ENCODE measurements around the gene FBXO44.

The FBXO44 gene

GRCh38 chr1:11701551-11701961, 46.9 kb downstream of the FBXO44 start:
- no peak for DNase-seq (ENCODE audit: extremely low spot score)
- ChIA-PET POLR2A (no interaction called here), CTCF (no interaction called here)
- no peak for TF ChIP-seq CTCF (IDR thresholded peaks at IDR 0.05; ENCODE audit: control extremely low read depth, extremely low read depth, low read depth, missing control alignments)

- DNase-seq (ENCODE audit: extremely low spot score), result no peak
- POLR2A ChIA-PET, result no interaction called here
- CTCF ChIA-PET, result no interaction called here
- TF ChIP-seq CTCF (IDR thresholded peaks at IDR 0.05; ENCODE audit: control extremely low read depth, extremely low read depth, low read depth, missing control alignments), result no peak
These were observed 47.5 kb downstream of the FBXO44 start for GRCh38 chr1:11701981-11702803.

GRCh38 chr1:11703357-11704193, 48.9 kb downstream of the FBXO44 start:
- POLR2A ChIA-PET, result no interaction called here
- CTCF ChIA-PET, result no interaction called here

GRCh38 chr1:11704194-11704529, 49.5 kb downstream of the FBXO44 start:
- POLR2A ChIA-PET, result no interaction called here
- DNase-seq (ENCODE audit: extremely low spot score), result no peak
- TF ChIP-seq CTCF (IDR thresholded peaks at IDR 0.05; ENCODE audit: control extremely low read depth, extremely low read depth, low read depth, missing control alignments), result no peak
- CTCF ChIA-PET, result no interaction called here

More at GRCh38 chr1:11703357-11704193, 48.9 kb downstream of the FBXO44 start:
- no peak for DNase-seq (ENCODE audit: extremely low spot score)
- no peak for TF ChIP-seq CTCF (IDR thresholded peaks at IDR 0.05; ENCODE audit: control extremely low read depth, extremely low read depth, low read depth, missing control alignments)

GRCh38 chr1:11704691-11705475, 50.2 kb downstream of the FBXO44 start:
- no peak for DNase-seq (ENCODE audit: extremely low spot score)
- CTCF ChIA-PET, result interaction anchor here (0.7 to 1.5 kb wide), 3 partner anchors 10 to 59 kb away, joined by 3 to 11 read pairs (median 3); no protein-coding TSS in a partner anchor
- POLR2A ChIA-PET, result no interaction called here
- no peak for TF ChIP-seq CTCF (IDR thresholded peaks at IDR 0.05; ENCODE audit: control extremely low read depth, extremely low read depth, low read depth, missing control alignments)

GRCh38 chr1:11705596-11705995, 50.9 kb downstream of the FBXO44 start:
- ChIA-PET CTCF (interaction anchor here (0.7 to 1.5 kb wide), 3 partner anchors 9 to 60 kb away, joined by 3 to 11 read pairs (median 3); no protein-coding TSS in a partner anchor), POLR2A (no interaction called here)
- no peak for DNase-seq (ENCODE audit: extremely low spot score)
- TF ChIP-seq CTCF (IDR thresholded peaks at IDR 0.05; ENCODE audit: control extremely low read depth, extremely low read depth, low read depth, missing control alignments), result no peak
